Right renal cortex interstitium (tissue), 3 donors: Measurements from ENCODE around the gene NECTIN1. TPM values are rescaled to one million over a fixed set of nuclear protein-coding genes. Genes with fewer than 3 reads are reported as not detected.

Experiments used
- DNase-seq, 3 donors: peaks; one replicate each; pipeline ENCODE4 v3.0.0-alpha.2; 2013; ENCODE audit warnings: low read depth in 3 of 3, low spot score in 2 of 3
- polyA plus RNA-seq, 3 donors: library from polyadenylated mRNA; unstranded; fragments of 120-200 nt; gene quantifications; one replicate each; pipeline ENCODE4 v1.2.1, GENCODE V29; 2013; ENCODE audit not compliant: insufficient read length in 3 of 3

NECTIN1 gene
- polyA plus RNA-seq, 3 donors = 36.4 to 42.4 (median 36.6) TPM

DNA sequence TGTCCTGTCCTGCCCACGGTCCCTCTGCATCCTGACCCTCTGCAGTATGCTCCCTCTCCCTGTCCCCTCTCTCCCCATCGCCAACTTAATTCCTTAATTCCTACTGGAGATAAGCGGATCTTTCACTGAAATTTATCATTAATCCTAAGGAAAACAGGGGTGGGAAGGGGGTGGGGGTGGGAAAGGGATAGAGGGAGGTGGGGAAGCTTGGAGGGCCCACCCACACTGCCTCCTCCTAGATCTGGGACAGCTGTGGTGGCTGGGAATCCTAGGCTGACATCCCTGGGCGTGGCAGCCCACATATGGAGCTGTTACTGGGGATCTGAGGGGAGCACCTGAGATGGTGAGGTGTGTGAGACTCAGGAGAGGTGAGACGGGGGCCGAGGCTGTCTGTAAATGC lies 14.4 kb downstream of the NECTIN1 start:
- DNase-seq = no peak

GRCh38 chr11:119714189-119714588 lies 14.8 kb downstream of the NECTIN1 start:
- DNase-seq = no peak

- DNase-seq = no peak
Observed at GRCh38 chr11:119713359-119714040, 15.5 kb downstream of the NECTIN1 start.

DNA sequence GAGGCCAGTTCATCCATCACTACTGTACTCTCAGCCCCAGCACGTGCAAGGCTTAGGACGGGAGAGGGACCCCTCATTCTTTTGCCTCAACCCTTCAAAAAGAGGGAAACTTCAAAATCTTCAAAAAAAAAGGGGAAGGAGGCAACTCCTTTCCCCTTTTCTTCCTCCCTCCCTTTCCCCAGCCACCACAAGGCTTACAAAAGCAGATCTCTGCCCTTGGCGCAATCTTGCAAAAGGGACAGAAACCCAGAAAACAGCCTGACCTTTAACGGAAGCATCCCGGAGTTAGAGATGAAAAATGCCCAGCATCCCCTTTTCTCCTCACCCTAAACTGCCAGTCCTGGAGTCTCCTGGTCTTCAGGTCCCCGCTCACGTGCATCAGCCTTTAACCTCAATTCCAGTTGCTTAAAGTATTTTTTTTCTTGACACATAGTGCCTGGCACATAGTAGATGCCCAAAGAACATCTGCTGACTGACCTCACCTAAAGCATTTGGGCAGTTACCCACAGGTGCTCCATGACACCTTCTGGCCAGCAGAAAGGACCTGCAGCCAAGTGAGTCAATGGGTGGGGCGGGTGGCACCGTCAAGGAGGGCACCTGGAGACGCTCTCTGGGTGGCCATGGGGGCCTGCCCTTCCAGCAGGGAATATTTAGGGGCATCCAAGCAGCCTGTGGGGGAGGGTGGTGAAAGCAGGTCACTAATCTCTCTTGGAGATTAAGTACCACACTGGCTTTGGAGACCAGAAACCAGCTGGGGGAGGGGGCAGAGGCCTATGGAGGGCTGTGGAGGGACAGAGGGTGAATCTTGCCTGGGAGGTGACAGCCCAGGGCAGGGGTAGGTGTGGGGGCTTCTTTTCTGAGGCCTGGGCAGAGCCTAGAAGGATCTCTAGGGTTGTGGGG lies 16.3 kb downstream of the NECTIN1 start:
- DNase-seq = no peak

- no peak for DNase-seq
Observed at GRCh38 chr11:119712006-119712405, 17.0 kb downstream of the NECTIN1 start.

DNA sequence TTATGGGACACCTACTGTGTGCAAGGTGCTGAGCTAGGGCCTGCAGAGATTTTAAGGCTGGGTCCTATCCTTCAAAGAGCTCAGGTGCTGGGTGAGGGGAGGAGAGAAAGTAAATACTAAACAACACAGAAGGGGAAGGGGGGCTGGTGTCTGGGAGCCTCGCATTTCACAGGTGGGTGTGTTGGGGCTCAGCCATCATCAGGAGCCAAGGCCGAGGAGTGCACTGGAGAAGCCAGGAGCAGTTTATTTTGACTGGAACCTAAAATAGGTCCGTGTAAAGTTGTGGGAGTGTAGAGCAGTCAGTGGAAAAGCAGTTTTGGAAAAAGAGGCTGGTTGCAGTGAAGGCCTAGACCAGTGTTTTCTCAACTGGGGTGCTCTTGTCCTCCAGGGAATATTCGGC lies 17.5 kb downstream of the NECTIN1 start:
- DNase-seq = no peak

DNA sequence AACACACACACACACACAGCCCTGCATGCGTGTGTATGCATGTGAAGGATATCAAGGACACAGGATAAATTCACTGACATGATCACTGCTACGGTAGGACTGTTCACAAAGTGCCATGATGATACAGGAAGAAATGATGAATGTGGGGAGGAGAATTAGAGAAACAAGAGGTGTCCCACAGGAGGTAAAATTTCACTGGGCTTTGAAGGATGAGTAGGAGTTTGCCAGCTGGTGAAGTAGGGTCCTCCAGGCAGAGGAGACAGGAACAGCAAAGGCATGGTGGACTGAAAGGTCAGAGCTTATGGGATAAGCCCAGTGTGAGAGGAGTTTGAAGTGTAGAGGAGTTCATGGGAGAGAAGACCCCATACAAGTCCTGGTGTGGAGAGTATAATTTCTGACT lies 18.6 kb downstream of the NECTIN1 start:
- no peak for DNase-seq

DNA sequence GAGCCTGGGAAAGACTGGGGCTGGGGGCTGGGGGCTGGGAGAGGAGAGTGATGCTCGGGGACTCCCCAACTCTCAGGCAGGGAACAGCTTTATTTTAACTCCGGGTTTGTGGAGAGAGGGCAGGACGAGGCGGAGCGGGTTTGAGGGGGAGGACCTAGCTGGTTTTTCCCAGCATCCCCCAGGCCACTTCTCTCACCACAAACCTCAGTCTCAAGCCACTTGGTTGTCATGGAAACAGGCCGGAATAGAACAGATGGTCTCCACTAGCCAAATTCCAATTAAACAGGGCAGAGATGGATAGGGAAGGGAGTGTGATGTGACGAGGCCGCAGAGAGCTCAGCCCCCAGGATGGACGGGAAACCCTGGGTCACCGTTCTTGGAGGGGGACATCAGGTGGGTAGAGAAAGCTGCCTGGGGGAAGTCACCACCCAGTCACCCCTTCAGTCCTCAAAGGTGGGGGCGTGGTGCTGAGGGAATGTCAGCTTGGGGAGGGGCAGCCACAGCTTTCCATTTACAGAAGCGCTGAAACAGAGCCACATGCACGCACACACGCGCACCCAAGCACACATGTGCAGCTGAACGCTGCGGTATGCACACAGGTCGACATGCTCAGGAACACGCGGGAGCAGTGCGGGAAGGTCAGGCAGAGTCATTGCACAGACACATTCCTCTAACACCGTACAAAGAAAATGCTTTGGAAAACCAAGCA lies 19.2 kb downstream of the NECTIN1 start:
- DNase-seq = peak; percentile 77 to 93 (median 88)

DNA sequence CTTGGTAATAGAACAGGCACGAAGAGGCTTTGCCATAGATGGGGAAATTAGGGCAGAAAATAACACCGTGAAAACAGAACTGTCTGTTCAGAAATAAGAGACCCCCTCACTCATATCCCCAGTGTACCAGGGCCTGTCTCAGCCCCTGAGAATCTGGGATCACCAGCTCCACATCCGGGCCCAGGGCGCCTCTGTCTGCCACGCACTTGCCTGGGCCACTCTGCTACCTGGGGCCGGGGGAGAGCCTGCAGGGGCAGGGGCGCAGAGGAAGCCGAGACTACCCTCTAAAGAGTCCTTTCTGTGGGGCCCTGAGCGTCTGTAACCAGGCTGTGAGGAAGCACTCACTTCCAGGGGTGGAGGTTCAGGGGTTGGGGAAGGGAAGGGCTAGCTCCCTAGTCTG lies 19.8 kb downstream of the NECTIN1 start:
- no peak for DNase-seq

- no peak for DNase-seq
Observed at GRCh38 chr11:119708384-119708783, 20.6 kb downstream of the NECTIN1 start.

DNA sequence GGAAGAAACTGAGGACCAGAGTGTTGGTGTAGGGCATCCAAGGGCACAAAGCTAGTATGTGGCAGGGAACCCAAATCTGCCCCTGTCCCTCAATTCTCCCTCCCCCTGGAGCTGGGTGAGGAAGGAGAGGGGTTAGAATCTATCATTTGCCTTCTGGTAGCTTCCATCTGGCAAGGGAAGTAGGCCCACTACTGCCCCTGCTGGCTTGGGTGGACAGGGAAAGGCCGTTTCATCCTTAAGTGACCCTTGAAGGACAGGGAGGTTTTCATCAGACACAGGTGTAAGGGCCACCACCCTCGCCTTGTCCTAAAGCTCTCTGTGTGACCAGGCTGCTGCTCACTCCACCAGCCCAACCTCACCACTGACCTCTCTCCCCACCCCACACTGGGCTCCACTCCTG lies 22.1 kb downstream of the NECTIN1 start:
- DNase-seq = no peak

GRCh38 chr11:119706029-119706428 lies 23.0 kb downstream of the NECTIN1 start:
- DNase-seq = no peak

DNA sequence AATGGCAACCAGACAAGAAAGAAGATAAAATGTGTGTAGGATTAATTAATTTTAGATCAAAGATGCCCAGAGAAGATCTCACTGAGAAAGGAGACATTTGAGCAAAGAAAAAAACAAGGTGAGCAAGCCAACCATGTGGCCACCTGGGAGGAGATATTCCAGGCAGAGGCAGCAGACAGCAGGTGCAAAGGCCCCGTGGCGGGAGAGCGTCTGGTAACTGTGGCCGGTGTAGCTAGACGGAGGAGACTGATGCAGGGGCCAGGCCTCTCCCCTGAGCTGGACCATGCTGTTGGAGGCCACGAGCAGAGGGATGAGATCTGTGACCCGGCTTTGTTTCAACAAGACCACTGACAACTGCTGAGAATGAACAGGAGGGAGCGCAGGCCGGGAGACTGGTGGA lies 23.6 kb downstream of the NECTIN1 start:
- DNase-seq = no peak

GRCh38 chr11:119704849-119705248 lies 24.2 kb downstream of the NECTIN1 start:
- no peak for DNase-seq

DNA sequence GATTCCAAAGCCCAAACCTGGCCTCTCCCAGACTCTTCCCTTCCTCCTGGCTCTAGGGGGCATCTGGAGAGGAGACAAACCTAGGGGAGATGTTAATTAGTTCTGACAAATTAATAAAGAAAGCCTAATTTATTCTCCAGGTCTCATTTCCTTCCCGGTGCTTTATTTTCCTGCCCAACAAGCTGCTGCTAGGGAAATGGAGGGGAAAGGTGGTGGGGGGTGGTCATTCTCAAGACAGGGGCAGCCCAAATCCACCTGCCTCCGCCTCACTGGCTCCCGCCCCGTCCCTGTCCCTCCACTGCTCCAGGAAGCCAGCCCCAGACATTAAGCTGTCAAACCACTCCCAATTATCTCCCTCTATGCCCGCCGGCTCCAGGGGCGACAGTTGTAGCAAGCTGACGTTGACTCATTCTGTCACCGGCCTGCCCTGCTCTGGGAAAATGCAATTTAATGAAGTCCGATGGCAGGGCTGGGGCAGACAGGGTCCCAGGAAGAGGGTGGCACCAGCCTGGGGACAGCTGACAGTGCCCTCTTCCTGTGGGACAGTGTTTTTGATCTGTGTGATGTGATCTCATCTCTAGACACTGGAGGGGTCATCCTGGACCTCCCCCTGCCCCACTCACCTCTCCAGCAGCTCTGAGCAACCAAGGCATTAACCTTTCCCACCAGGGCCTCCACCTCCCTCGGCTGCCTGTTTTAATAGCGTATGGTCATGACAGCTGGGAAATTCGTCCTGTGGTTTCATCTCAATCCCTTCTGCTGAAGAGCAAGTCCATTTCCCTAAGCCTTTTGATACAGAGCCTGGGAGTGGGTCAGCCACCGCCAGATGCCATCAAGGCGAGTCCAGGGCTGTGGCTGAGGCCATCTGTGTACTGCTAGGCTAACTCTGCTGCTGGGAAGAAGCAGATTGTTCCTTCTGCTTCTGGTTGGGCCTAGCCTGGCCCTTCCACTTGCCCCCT lies 27.1 kb downstream of the NECTIN1 start:
- no peak for DNase-seq

GRCh38 chr11:119700536-119701346 lies 28.3 kb downstream of the NECTIN1 start:
- no peak for DNase-seq

GRCh38 chr11:119700030-119700429 lies 29.0 kb downstream of the NECTIN1 start:
- DNase-seq = no peak

DNA sequence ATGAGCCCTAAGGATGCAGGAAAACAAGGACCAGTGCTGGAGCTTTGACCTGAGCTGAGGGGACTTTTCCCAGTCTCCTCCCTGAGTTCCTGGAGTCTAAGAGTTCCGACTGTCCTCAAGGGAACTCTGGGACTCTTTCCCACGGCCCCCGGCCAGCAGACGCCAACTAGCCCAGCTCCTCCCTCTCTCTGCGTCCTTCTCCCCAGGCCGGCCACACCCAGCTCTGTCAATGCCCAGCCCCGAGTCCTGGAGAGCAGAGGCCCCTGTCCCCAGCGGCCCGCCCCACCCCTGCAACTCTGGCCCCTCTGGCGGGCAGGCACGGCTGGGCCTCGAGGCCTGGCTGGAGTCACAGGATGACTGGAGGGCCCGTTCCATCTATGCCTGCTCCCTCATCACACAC lies 29.8 kb downstream of the NECTIN1 start:
- DNase-seq = no peak

DNA sequence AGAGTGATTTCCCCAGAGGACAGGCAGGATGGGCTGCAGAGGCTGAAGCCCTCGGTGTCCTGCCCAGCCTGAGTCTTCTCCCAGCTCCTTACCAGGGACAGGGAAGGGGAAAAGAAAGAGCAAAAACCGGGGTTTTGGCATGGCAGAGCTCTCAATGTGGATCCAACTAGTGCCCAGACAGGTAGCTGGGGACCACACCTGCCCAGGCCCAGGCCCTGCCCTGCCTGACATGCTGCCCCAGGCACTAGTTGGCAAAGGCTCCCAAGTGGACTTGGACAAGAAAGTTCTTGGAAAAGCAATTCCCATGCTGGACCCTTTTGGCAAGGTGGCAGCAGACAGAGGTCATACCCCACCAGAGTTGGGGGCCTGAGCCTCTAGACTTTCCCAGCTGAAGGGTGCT lies 31.1 kb downstream of the NECTIN1 start:
- no peak for DNase-seq
